ENCODE results near the gene PIGQ. TPM values are rescaled to one million over a fixed set of nuclear protein-coding genes. Genes with fewer than 3 reads are reported as not detected.
A peak's percentile ranks its signal among the peaks of the same experiment; 100 is the strongest.

The PIGQ gene
- total RNA-seq, 1 donor from 2014 or later = 86.7 TPM

DNA sequence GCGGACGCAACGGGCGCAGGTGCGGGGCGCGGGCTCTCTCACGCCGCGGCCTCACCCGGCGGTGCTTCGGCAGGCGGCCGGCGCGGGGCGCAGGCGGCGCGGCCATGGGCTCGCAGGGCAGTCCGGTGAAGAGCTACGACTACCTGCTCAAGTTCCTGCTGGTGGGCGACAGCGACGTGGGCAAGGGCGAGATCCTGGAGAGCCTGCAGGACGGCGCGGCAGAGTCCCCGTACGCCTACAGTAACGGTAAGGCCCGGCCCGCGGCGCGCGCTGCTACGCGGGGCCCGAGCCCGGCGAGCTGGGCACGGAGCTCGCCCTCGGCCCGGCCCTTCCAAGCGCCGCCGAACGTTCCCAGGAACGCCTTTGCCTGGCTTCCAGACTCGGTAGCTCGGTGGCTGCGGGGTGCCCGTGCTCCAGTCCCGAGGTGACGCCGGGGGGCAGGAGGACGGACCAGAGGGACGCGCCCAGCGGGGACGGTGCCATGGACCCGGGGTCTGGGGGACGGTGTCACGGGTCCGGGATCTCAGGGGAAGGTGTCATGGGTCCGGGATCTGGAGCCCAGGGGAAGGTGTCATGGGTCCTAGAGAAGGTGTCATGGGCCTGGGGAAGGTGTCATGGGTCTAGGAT is 20.5 kb downstream of the PIGQ start:
- Mint-ChIP-seq H3K27me3 (ENCODE audit: low read depth) (peaks cover 6% of the 10 kb centered on the region), H3K27ac (peak overlapping the region; percentile 82), H3K4me3 (peak overlapping the region; percentile 83), H3K9me3 (no peaks in the 10 kb centered on the region), H3K36me3 (no peaks in the 10 kb centered on the region), H3K4me1 (peaks cover 49% of the 10 kb centered on the region)
- TF ChIP-seq, protein P1, sequence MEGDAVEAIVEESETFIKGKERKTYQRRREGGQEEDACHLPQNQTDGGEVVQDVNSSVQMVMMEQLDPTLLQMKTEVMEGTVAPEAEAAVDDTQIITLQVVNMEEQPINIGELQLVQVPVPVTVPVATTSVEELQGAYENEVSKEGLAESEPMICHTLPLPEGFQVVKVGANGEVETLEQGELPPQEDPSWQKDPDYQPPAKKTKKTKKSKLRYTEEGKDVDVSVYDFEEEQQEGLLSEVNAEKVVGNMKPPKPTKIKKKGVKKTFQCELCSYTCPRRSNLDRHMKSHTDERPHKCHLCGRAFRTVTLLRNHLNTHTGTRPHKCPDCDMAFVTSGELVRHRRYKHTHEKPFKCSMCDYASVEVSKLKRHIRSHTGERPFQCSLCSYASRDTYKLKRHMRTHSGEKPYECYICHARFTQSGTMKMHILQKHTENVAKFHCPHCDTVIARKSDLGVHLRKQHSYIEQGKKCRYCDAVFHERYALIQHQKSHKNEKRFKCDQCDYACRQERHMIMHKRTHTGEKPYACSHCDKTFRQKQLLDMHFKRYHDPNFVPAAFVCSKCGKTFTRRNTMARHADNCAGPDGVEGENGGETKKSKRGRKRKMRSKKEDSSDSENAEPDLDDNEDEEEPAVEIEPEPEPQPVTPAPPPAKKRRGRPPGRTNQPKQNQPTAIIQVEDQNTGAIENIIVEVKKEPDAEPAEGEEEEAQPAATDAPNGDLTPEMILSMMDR (IDR thresholded peaks at IDR 0.05; ENCODE audit: unreplicated experiment) = no peak
- DNase-seq (ENCODE audit: low spot score in 2 of 2, unreplicated experiment in 2 of 2) = no peak

DNA sequence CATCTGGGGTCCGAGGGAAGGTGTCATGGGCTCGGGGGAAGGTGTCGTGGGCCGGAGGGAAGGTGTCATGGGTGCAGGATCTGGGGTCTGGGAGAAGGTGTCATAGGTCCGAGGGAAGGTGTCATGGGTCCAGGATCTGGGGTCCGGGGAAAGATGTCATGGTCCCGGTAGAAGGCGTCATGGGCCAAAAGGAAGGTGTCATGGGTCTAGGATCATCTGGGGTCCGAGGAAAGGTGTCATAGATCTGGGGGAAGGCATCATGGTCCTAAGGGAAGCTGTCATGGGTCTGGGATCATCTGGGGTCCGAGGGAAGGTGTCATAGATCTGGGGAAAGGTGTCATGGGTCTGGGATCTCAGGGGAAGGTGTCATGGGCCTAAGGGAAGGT is 21.0 kb downstream of the PIGQ start:
- DNase-seq (ENCODE audit: low spot score in 2 of 2, unreplicated experiment in 2 of 2) = no peak
- peaks cover 2% of the 10 kb centered on the region for H3K27me3 Mint-ChIP-seq (ENCODE audit: low read depth)
- TF ChIP-seq, protein P1 (IDR thresholded peaks at IDR 0.05; ENCODE audit: unreplicated experiment) = no peak
- H3K9me3 Mint-ChIP-seq = no peaks in the 10 kb centered on the region
- H3K36me3 Mint-ChIP-seq = no peaks in the 10 kb centered on the region
- peaks cover 44% of the 10 kb centered on the region for H3K4me1 Mint-ChIP-seq
- H3K27ac Mint-ChIP-seq = peak overlapping the region; percentile 82
- H3K4me3 Mint-ChIP-seq = peak overlapping the region; percentile 83

DNA sequence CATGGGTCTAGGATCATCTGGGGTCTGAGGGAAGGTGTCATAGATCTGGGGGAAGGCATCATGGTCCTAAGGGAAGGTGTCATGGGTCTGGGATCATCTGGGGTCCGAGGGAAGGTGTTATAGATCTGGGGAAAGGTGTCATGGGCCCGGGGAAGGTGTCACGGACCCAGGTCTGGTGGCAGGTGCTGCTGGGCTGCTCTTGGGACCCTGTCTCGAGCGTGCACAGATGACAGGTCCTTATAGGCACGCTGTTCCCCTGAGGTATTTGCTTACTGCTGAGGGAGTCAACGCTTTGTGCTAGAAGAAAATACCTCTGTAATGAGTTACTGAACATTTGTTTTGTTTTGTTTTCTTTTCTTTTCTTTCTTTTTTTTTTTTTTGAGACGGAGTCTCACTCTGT is 21.5 kb downstream of the PIGQ start:
- Mint-ChIP-seq H3K27me3 (ENCODE audit: low read depth) (no peaks in the 10 kb centered on the region), H3K27ac (peak overlapping the region; percentile 82), H3K9me3 (no peaks in the 10 kb centered on the region), H3K4me3 (peak overlapping the region; percentile 83), H3K4me1 (peaks cover 42% of the 10 kb centered on the region), H3K36me3 (peaks cover 4% of the 10 kb centered on the region)
- DNase-seq (ENCODE audit: low spot score in 2 of 2, unreplicated experiment in 2 of 2) = no peak
- TF ChIP-seq, protein P1 (IDR thresholded peaks at IDR 0.05; ENCODE audit: unreplicated experiment) = no peak

DNA sequence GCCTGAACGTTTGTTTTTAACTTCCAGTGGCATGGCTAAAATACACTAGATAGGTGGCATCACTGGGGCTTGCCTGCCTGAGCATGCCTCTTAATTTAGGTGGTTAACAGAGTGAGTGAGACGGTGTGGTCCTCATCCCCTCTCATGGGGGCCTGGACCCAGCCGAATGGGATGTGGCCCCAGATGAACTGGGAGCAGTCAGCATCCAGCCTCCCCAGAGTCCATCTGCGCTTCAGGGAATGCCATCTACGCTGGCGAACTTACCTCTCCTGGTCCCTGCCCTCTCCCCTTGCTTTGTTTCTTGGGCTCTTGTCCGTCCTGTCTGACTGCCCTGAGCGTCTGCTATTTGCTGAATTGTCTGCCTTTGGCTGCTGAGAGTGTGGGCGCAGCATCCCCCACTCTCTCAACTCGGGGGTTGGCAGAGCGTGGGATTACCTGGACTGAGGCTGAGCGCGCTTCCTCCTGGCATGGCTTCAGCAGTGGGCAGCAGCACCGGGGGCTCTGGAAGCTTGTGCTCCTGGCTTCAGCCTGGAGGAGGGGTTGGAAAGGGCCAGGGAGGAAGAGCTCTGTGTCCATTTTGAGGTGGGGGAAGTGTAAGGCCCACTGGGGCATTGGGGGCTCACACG is 22.2 kb downstream of the PIGQ start:
- H3K4me1 Mint-ChIP-seq = peaks cover 40% of the 10 kb centered on the region
- peak overlapping the region; percentile 83 for H3K4me3 Mint-ChIP-seq
- no peaks in the 10 kb centered on the region for H3K9me3 Mint-ChIP-seq
- peak overlapping the region; percentile 77 for H3K27ac Mint-ChIP-seq
- no peak for DNase-seq (ENCODE audit: low spot score in 2 of 2, unreplicated experiment in 2 of 2)
- H3K36me3 Mint-ChIP-seq = peaks cover 12% of the 10 kb centered on the region
- H3K27me3 Mint-ChIP-seq (ENCODE audit: low read depth) = no peaks in the 10 kb centered on the region
- TF ChIP-seq, protein P1 (IDR thresholded peaks at IDR 0.05; ENCODE audit: unreplicated experiment) = no peak

DNA sequence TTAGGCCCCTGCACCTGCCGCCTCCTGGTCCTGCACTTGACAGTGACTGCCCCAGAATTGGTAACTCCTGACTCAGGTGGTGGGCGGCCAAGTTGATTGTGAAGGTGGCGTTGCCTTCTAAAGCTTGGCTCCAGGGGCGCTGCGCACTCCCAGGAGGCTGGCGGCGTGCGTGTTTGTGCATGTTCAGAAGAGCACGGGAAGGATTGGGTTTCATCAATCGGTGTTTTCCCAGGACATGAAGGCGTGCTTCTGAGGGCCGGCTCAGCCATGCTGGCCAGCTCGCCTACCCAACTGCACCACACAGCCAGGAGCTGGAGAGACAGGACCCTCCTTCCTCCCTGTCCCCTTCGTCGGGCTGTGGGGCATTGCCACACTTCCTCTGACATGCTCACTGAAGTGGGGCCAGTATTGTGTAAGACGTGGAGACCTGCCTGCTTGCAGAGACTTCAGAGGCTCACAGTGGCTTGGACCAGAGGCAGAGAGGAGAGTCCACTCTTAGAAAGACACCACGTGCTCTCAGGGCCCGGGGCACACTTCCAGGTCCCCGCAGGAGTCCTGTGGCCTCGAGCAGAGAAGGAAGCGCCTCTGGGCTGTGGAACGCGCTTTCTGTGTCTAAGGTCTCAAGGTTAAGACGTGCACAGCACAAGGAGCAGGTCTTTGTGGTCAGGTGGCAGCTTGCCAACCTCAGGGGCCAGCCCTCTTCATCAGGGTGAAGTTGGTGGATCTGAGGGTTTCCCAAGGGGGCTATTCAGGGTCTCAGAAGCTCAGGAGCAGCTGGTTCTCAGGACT is 22.9 kb downstream of the PIGQ start:
- no peaks in the 10 kb centered on the region for H3K27me3 Mint-ChIP-seq (ENCODE audit: low read depth)
- DNase-seq (ENCODE audit: low spot score in 2 of 2, unreplicated experiment in 2 of 2) = no peak
- peaks cover 13% of the 10 kb centered on the region for H3K36me3 Mint-ChIP-seq
- peaks cover 36% of the 10 kb centered on the region for H3K4me1 Mint-ChIP-seq
- no peaks in the 10 kb centered on the region for H3K9me3 Mint-ChIP-seq
- peak overlapping the region; percentile 83 for H3K4me3 Mint-ChIP-seq
- TF ChIP-seq, protein P1 (IDR thresholded peaks at IDR 0.05; ENCODE audit: unreplicated experiment) = no peak
- peak overlapping the region; percentile 77 for H3K27ac Mint-ChIP-seq

All from mesothelial cell of epicardium (in vitro differentiated cells).